Fibroblast of gingiva (primary cell): Measurements from ENCODE around the gene LILRA1.
"Not testable (repeated sequence)": the region's sequence is repeated elsewhere in the genome, so short reads cannot be mapped to it uniquely, and the experiment has no call there.

ENCODE experiments used
- DNase-seq: peaks from one replicate; pipeline ENCODE4 v3.0.0-alpha.2; 2011; ENCODE audit warnings: low read depth

LILRA1 gene

GRCh38 chr19:54624934-54625730, 31.7 kb downstream of the LILRA1 start:
- not testable (repeated sequence) for DNase-seq

GRCh38 chr19:54626757-54627156, 33.3 kb downstream of the LILRA1 start:
- DNase-seq: no peak

GRCh38 chr19:54627912-54628311, 34.5 kb downstream of the LILRA1 start:
- not testable (repeated sequence) for DNase-seq

- not testable (repeated sequence) for DNase-seq
These were observed 36.8 kb downstream of the LILRA1 start, which contains the start of gene LILRB1 for GRCh38 chr19:54630262-54630661. Gene LILRB1, plus strand, starts transcription at chr19:54630484. Its CDS starts 590 bp downstream, at chr19:54631074.

GRCh38 chr19:54630782-54631181, 37.4 kb downstream of the LILRA1 start:
- DNase-seq: no peak

GRCh38 chr19:54631489-54632337, 38.3 kb downstream of the LILRA1 start:
- not testable (repeated sequence) for DNase-seq

GRCh38 chr19:54632517-54632916, 39.1 kb downstream of the LILRA1 start:
- not testable (repeated sequence) for DNase-seq

GRCh38 chr19:54633401-54633800, 40.0 kb downstream of the LILRA1 start:
- DNase-seq: no peak

GRCh38 chr19:54636081-54636480, 42.6 kb downstream of the LILRA1 start:
- not testable (repeated sequence) for DNase-seq

GRCh38 chr19:54638683-54639082, 45.3 kb downstream of the LILRA1 start:
- DNase-seq: no peak

- not testable (repeated sequence) for DNase-seq
These were observed 49.5 kb downstream of the LILRA1 start for GRCh38 chr19:54642953-54643352.

GRCh38 chr19:54643583-54643982, 50.2 kb downstream of the LILRA1 start:
- DNase-seq: not testable (repeated sequence)

- no peak for DNase-seq
These were observed 50.6 kb downstream of the LILRA1 start for GRCh38 chr19:54644056-54644455.

GRCh38 chr19:54646331-54646841, 53.0 kb downstream of the LILRA1 start:
- no peak for DNase-seq

- no peak for DNase-seq
These were observed 54.7 kb downstream of the LILRA1 start for GRCh38 chr19:54648129-54648528.

- no peak for DNase-seq
These were observed 56.8 kb downstream of the LILRA1 start for GRCh38 chr19:54650108-54650655.
